H1 (cell line): ENCODE measurements around the gene DAND5. TPM values are rescaled to one million over a fixed set of nuclear protein-coding genes. Genes with fewer than 3 reads are reported as not detected.
"Not testable (repeated sequence)": the region's sequence is repeated elsewhere in the genome, so short reads cannot be mapped to it uniquely, and the experiment has no call there.

Experiments
- CTCF ChIA-PET: fragments of 300-600 bp; sonication (Branson Sonifier 250); formaldehyde crosslinking; loops from one replicate; lab custom pipeline; 2021; ENCODE audit not compliant: partially characterized antibody; lab: Charles Lee
- POLR2A ChIA-PET: fragments of 300-600 bp; sonication (Branson Sonifier 250); formaldehyde crosslinking; loops from one replicate; lab custom pipeline; 2021; ENCODE audit warnings: inconsistent platforms; ENCODE audit not compliant: partially characterized antibody; lab: Charles Lee
- DNase-seq, 2 experiments: peaks; one replicate each; pipeline versions ENCODE4 v3.0.0 to v3.0.0-alpha.2; 2010 to 2022; ENCODE audit warnings: low spot score in 2 of 2, low read depth in 1 of 2, mixed read lengths in 1 of 2
- FAIRE-seq: peaks from 2 replicates; lab custom pipeline; 2011; peaks lifted over from hg19 to GRCh38; lab: Jason Lieb, UNC
- H2AFZ ChIP-seq: 2 replicates; pipeline ENCODE4 v1.8.1; 2012; ENCODE audit warnings: low read length, inconsistent platforms
- H2AK5ac ChIP-seq: 2 replicates; pipeline ENCODE4 v1.6.1; 2013; ENCODE audit warnings: low read depth, low read length
- H2BK120ac ChIP-seq: replicated peaks from 2 replicates; pipeline ENCODE3; 2013; ENCODE audit warnings: low read depth, low read length, inconsistent platforms
- H2BK12ac ChIP-seq: 2 replicates; pipeline ENCODE4 v1.6.1; 2013; ENCODE audit warnings: low read depth, low read length
- H2BK15ac ChIP-seq: 2 replicates; pipeline ENCODE4 v1.6.1; 2013; ENCODE audit warnings: low read length
- H2BK20ac ChIP-seq: 2 replicates; pipeline ENCODE4 v1.6.1; 2013; ENCODE audit warnings: low read length
- H2BK5ac ChIP-seq: 2 replicates; pipeline ENCODE4 v1.6.1; 2013; ENCODE audit warnings: low read depth, low read length
- H3K14ac ChIP-seq: 2 replicates; pipeline ENCODE4 v1.6.1; 2013; ENCODE audit warnings: inconsistent platforms; ENCODE audit not compliant: insufficient read length
- H3K18ac ChIP-seq: 2 replicates; pipeline ENCODE4 v1.6.1; 2013; ENCODE audit warnings: low read length; ENCODE audit errors: extremely low read depth
- H3K23ac ChIP-seq: 2 replicates; pipeline ENCODE4 v1.6.1; 2013; ENCODE audit warnings: inconsistent platforms; ENCODE audit not compliant: insufficient read length
- H3K23me2 ChIP-seq: 2 replicates; pipeline ENCODE4 v1.6.1; 2013; ENCODE audit warnings: low read depth, low read length
- H3K27ac ChIP-seq: 2 replicates; pipeline ENCODE4 v1.6.1; 2011; ENCODE audit warnings: low read depth, low read length, inconsistent platforms
- H3K27me3 ChIP-seq, 4 experiments: replicated peaks in 1 of 4; 1 replicate in 1 of 4; 2 replicates in 3 of 4; pipeline versions ENCODE4 v1.6.1 to v1.8.1; 2011 to 2013; ENCODE audit warnings: low read length in 3 of 4, mild to moderate bottlenecking in 3 of 4, inconsistent platforms in 2 of 4, mixed read lengths in 2 of 4, moderate library complexity in 1 of 4; ENCODE audit not compliant: control insufficient read depth in 3 of 4, insufficient read depth in 3 of 4; ENCODE audit errors: extremely low read depth in 1 of 4
- H3K36me3 ChIP-seq, 4 experiments: 2 replicates each; pipeline versions ENCODE4 v1.6.1 to v1.8.1; 2011 to 2013; ENCODE audit warnings: mild to moderate bottlenecking in 4 of 4, low read length in 3 of 4, moderate library complexity in 2 of 4, control low read depth in 1 of 4, inconsistent platforms in 1 of 4; ENCODE audit not compliant: insufficient read depth in 4 of 4, control insufficient read depth in 2 of 4
- H3K4ac ChIP-seq: replicated peaks from 2 replicates; pipeline ENCODE3; 2013; ENCODE audit warnings: low read length, low read depth, mixed read lengths, inconsistent platforms; ENCODE audit not compliant: insufficient read length
- H3K4me1 ChIP-seq, 4 experiments: replicated peaks in 1 of 4; 1 replicate in 1 of 4; 2 replicates in 3 of 4; pipeline versions ENCODE4 v1.6.1 to v1.8.1; 2011 to 2013; ENCODE audit warnings: low read length in 3 of 4, inconsistent platforms in 2 of 4, mixed read lengths in 1 of 4; ENCODE audit not compliant: insufficient read depth in 4 of 4, control insufficient read depth in 3 of 4
- H3K4me2 ChIP-seq, 2 experiments: 2 replicates each; pipeline versions ENCODE4 v1.6.1 to v1.8.1; 2011 to 2013; ENCODE audit warnings: low read depth in 2 of 2, low read length in 2 of 2, control low read depth in 1 of 2, inconsistent platforms in 1 of 2, mild to moderate bottlenecking in 1 of 2; ENCODE audit not compliant: insufficient read depth in 1 of 2
- H3K4me3 ChIP-seq, 4 experiments: fragments of 200-600, 300-600 bp in 1 of 4; sonication (generic), shearing (Covaris generic), sonication (Bioruptor Twin) in 1 of 4; 2 replicates each; pipeline versions ENCODE4 v1.5.1 to v1.8.1; 2011 to 2016; ENCODE audit warnings: low read length in 4 of 4, low read depth in 3 of 4, control low read depth in 2 of 4, inconsistent platforms in 2 of 4, mild to moderate bottlenecking in 2 of 4, mixed read lengths in 1 of 4, moderate library complexity in 1 of 4; ENCODE audit not compliant: insufficient read depth in 2 of 4; ENCODE audit errors: extremely low read depth in 1 of 4
- H3K56ac ChIP-seq: replicated peaks from 2 replicates; pipeline ENCODE3; 2013; ENCODE audit warnings: low read depth, mild to moderate bottlenecking, mixed read lengths, low read length, inconsistent platforms; ENCODE audit not compliant: insufficient read length
- H3K79me1 ChIP-seq: 2 replicates; pipeline ENCODE4 v1.6.1; 2013; ENCODE audit warnings: low read depth, low read length, control low read depth
- H3K79me2 ChIP-seq, 2 experiments: 2 replicates each; pipeline versions ENCODE4 v1.6.1 to v1.8.1; 2012 to 2013; ENCODE audit warnings: low read length in 2 of 2, mild to moderate bottlenecking in 2 of 2, inconsistent platforms in 1 of 2; ENCODE audit not compliant: insufficient read depth in 2 of 2, control insufficient read depth in 1 of 2
- H3K9ac ChIP-seq, 4 experiments: replicated peaks in 1 of 4; 1 replicate in 1 of 4; 2 replicates in 3 of 4; pipeline versions ENCODE4 v1.6.1 to v1.8.1; 2011 to 2013; ENCODE audit warnings: low read depth in 3 of 4, low read length in 3 of 4, control low read depth in 2 of 4, mild to moderate bottlenecking in 2 of 4, moderate library complexity in 2 of 4, inconsistent platforms in 1 of 4; ENCODE audit errors: extremely low read depth in 1 of 4
- H3K9me3 ChIP-seq, 2 experiments: 2 replicates each; pipeline versions ENCODE4 v1.6.1 to v1.8.1; 2012 to 2013; ENCODE audit warnings: mild to moderate bottlenecking in 2 of 2, moderate library complexity in 2 of 2, control low read depth in 1 of 2, inconsistent platforms in 1 of 2, low read depth in 1 of 2, low read length in 1 of 2, mixed read lengths in 1 of 2; ENCODE audit not compliant: insufficient read depth in 2 of 2
- H4K20me1 ChIP-seq, 2 experiments: replicated peaks in 1 of 2; 2 replicates each; pipeline versions ENCODE3 to v1.8.1; 2011 to 2013; ENCODE audit warnings: inconsistent platforms in 2 of 2, low read length in 2 of 2, mild to moderate bottlenecking in 1 of 2; ENCODE audit not compliant: insufficient read depth in 2 of 2, control insufficient read depth in 1 of 2
- H4K5ac ChIP-seq: 2 replicates; pipeline ENCODE4 v1.6.1; 2013; ENCODE audit warnings: low read length, low read depth, mixed read lengths, inconsistent platforms; ENCODE audit not compliant: insufficient read length
- H4K8ac ChIP-seq: 2 replicates; pipeline ENCODE4 v1.8.0; 2013; ENCODE audit warnings: mild to moderate bottlenecking, moderate library complexity, low read length, inconsistent platforms; ENCODE audit not compliant: insufficient read depth; ENCODE audit errors: extremely low read depth
- H4K91ac ChIP-seq: replicated peaks from 2 replicates; pipeline ENCODE3; 2013; ENCODE audit warnings: low read length, mixed read lengths, inconsistent platforms; ENCODE audit not compliant: insufficient read length
- WGBS, 2 experiments: shearing (Covaris generic) in 1 of 2; methylation state at CpG; one replicate each; pipeline versions ENCODE4 v1.1.6 to v1.1.7; 2013 to 2015; ENCODE audit warnings: low lambda C conversion rate in 2 of 2, mixed read lengths in 2 of 2, inconsistent platforms in 1 of 2, low coverage in 1 of 2, missing lambda C conversion rate in 1 of 2; ENCODE audit not compliant: insufficient replicate concordance in 2 of 2, insufficient coverage in 1 of 2, insufficient read length in 1 of 2; ENCODE audit errors: extremely low coverage in 1 of 2, missing lambda C conversion rate in 1 of 2; 5-methylcytosine and 5-hydroxymethylcytosine counted together
- polyA plus RNA-seq, 7 experiments: library from polyadenylated mRNA; depleted of rRNA in 3 of 7; stranded (reverse) in 5 of 7; unstranded in 2 of 7; fragments of >200 nt in 5 of 7; fragments of 200-250 nt in 2 of 7; gene quantifications; 1 replicate in 5 of 7; 2 replicates in 1 of 7; 4 replicates in 1 of 7; pipeline versions ENCODE4 v1.2.1 to v1.2.3, GENCODE V29; 2011 to 2013; ENCODE audit warnings: missing spikeins in 2 of 7, mixed read lengths in 2 of 7
- total RNA-seq: library from RNA; stranded (reverse); fragmentation: NEBNext Ultra II Directional; extraction: Animal tissue kit (Norgen Biotek cat#: 25700); gene quantifications from 2 replicates; pipeline ENCODE4 v1.2.1, GENCODE V29; 2021

The DAND5 gene
- total and polyA plus RNA-seq, 2 of the 8 experiments (the other 6 are each of a cell fraction or from before 2014, with no cell fraction given): 0.14 to 0.17 TPM

- not testable (repeated sequence) for H3K36me3 ChIP-seq, H4K91ac ChIP-seq, H2BK20ac ChIP-seq, H3K14ac ChIP-seq, H3K4ac ChIP-seq, DNase-seq, H3K23ac ChIP-seq, H3K18ac ChIP-seq, H3K79me1 ChIP-seq, H2AK5ac ChIP-seq, H3K56ac ChIP-seq, H3K27ac ChIP-seq, H4K5ac ChIP-seq, H2BK12ac ChIP-seq, H2AFZ ChIP-seq, H2BK5ac ChIP-seq, FAIRE-seq, H3K79me2 ChIP-seq, H2BK15ac ChIP-seq, H2BK120ac ChIP-seq, H3K4me2 ChIP-seq, H3K9ac ChIP-seq, H3K23me2 ChIP-seq, H3K4me3 ChIP-seq, H3K4me1 ChIP-seq, H3K9me3 ChIP-seq, H4K8ac ChIP-seq, H4K20me1 ChIP-seq, H3K27me3 ChIP-seq
- ChIA-PET POLR2A (interaction anchor here (1.1 to 2.4 kb wide), 5 partner anchors 10 to 142 kb away, joined by 4 to 5 read pairs (median 5); partner anchors contain the start of genes NACC1 and SYCE2), CTCF (interaction anchor here (0.8 to 16.3 kb wide), 24 partner anchors 9 to 602 kb away, joined by 3 to 431 read pairs (median 6); partner anchors contain the start of genes DAND5, LYL1 and RAD23A)
- 83% methylated on average over 6 of the region's 7 CpGs; no CpG with 5 or more reads in 1 of the 2 experiments for WGBS, 2 experiments
Observed at GRCh38 chr19:12976109-12976508, 6.7 kb downstream of the DAND5 start.
